ENCODE data around the gene RENBP.

The RENBP gene

GRCh38 chrX:153910446-153910845, 34.0 kb downstream of the RENBP start:
- no peak overlapping the region for H3K4me3 ChIP-seq (ENCODE audit: control insufficient read depth, low read depth, low read length)
- no peak for TF ChIP-seq CTCF (conservative IDR thresholded peaks at IDR 0.05; ENCODE audit: control insufficient read depth, insufficient read depth, low read depth, low read length)
- no peak for DNase-seq (ENCODE audit: low read depth)

GRCh38 chrX:153909980-153910360, 34.5 kb downstream of the RENBP start:
- no peak for DNase-seq (ENCODE audit: low read depth)
- no peak overlapping the region for H3K4me3 ChIP-seq (ENCODE audit: control insufficient read depth, low read depth, low read length)
- TF ChIP-seq CTCF (conservative IDR thresholded peaks at IDR 0.05; ENCODE audit: control insufficient read depth, insufficient read depth, low read depth, low read length) = no peak

GRCh38 chrX:153909024-153909979, 35.1 kb downstream of the RENBP start:
- no peak for TF ChIP-seq CTCF (conservative IDR thresholded peaks at IDR 0.05; ENCODE audit: control insufficient read depth, insufficient read depth, low read depth, low read length)
- DNase-seq (ENCODE audit: low read depth) = no peak

GRCh38 chrX:153908219-153908860, 36.1 kb downstream of the RENBP start:
- DNase-seq (ENCODE audit: low read depth) = no peak
- H3K4me3 ChIP-seq (ENCODE audit: control insufficient read depth, low read depth, low read length) = no peak overlapping the region
- TF ChIP-seq CTCF (conservative IDR thresholded peaks at IDR 0.05; ENCODE audit: control insufficient read depth, insufficient read depth, low read depth, low read length) = no peak

More at GRCh38 chrX:153909024-153909979, 35.1 kb downstream of the RENBP start:
- no peak overlapping the region for H3K4me3 ChIP-seq (ENCODE audit: control insufficient read depth, low read depth, low read length)

- DNase-seq (ENCODE audit: low read depth) = no peak
- H3K4me3 ChIP-seq (ENCODE audit: control insufficient read depth, low read depth, low read length) = no peak overlapping the region
- no peak for TF ChIP-seq CTCF (conservative IDR thresholded peaks at IDR 0.05; ENCODE audit: control insufficient read depth, insufficient read depth, low read depth, low read length)
Measured at GRCh38 chrX:153907456-153907855, 37.0 kb downstream of the RENBP start.

- DNase-seq (ENCODE audit: low read depth) = no peak
- no peak overlapping the region for H3K4me3 ChIP-seq (ENCODE audit: control insufficient read depth, low read depth, low read length)
- no peak for TF ChIP-seq CTCF (conservative IDR thresholded peaks at IDR 0.05; ENCODE audit: control insufficient read depth, insufficient read depth, low read depth, low read length)
Measured at GRCh38 chrX:153906126-153906917, 38.1 kb downstream of the RENBP start.

Measured in fibroblast of mammary gland (primary cell).